ENCODE results near the gene SSBP2. TPM values are rescaled to one million over a fixed set of nuclear protein-coding genes. Genes with fewer than 3 reads are reported as not detected.

Gene SSBP2
- total and polyA plus RNA-seq, 4 donors: 17.2 to 99.9 (median 27.3) TPM

DNA sequence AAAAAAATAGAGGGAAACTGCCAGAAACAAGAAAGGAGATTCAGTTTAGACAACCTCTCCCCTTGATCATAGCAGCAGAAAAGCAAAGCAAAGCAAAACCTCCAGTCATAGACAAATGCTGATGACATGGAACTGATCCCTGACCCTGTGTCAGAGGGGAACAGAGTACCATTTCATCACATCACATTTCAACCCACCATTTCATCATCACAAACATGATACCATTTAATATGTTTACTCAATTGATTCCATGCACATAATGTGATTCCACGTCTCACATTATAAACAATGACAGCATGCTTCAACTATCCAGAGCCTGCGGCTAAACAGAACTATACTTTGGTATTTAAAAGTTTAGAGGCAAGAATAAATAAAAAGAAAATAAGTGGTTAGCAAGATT, 328.2 kb downstream of the SSBP2 start:
- peaks cover 0 to 9% (median 4%) of the 10 kb centered on the region in 4 donors for H3K36me3 ChIP-seq (ENCODE audit: control insufficient read depth in 4 of 4, insufficient read depth in 4 of 4, low read length in 4 of 4)
- H3K9ac ChIP-seq (ENCODE audit: insufficient read depth in 1 of 2, low read length in 2 of 2): no peak overlapping the region
- WGBS, 2 donors: 69 to 77% methylated on average over 2 of the region's 2 CpGs
- no peak overlapping the region for H3K4me3 ChIP-seq
- TF ChIP-seq CTCF (IDR thresholded peaks at IDR 0.05; ENCODE audit: control extremely low read depth, extremely low read depth): no peak
- no peaks in the 10 kb centered on the region for H3K27me3 ChIP-seq (ENCODE audit: control insufficient read depth in 3 of 3, insufficient read depth in 3 of 3, low read length in 2 of 3)
- H3K9me3 ChIP-seq (ENCODE audit: control insufficient read depth in 4 of 4, insufficient read depth in 3 of 4, low read length in 3 of 4): no peaks in the 10 kb centered on the region
- ATAC-seq (ENCODE audit: insufficient read depth, low FRiP score): no peak
- DNase-seq: peak in 2 of 3 donors; percentile 65 to 72
- no peak overlapping the region for H3K27ac ChIP-seq (ENCODE audit: low read depth in 1 of 2, low read length in 1 of 2)
- H3K4me1 ChIP-seq (ENCODE audit: control insufficient read depth in 5 of 5, insufficient read depth in 5 of 5, low read length in 5 of 5): peaks cover 0 to 19% (median 9%) of the 10 kb centered on the region in 5 donors

DNA sequence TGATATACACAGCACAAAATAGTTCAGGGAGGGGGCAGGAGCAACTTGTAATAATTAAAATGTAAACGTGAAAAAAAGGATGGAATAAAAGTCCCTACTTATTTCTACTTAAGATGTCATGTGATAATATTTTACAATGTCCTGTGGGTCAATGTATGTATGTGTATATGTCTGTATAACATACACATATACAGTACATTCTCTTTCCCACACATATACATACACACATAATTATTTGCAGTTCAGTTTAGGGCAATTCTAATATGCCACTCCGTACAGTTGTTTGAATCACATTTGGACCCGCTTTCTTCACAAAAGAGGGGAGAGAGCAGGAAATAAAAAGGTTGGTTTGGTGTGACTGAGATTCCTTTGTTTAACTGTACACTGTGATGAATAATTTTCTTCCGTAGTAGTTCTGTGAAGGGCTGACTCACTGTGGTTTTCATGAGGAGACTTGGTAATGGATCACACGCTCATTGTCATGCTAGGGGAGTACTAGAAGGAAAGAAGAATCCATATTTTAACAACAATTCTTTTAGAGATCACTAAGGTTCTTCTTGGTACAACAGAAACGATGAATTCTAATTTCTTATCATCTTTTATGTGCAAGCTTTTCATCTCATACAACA, 330.7 kb downstream of the SSBP2 start:
- TF ChIP-seq CTCF (IDR thresholded peaks at IDR 0.05; ENCODE audit: control extremely low read depth, extremely low read depth): no peak
- Histone ChIP-seq H3K27ac (ENCODE audit: low read depth in 1 of 2, low read length in 1 of 2) (no peak overlapping the region), H3K4me3 (no peak overlapping the region), H3K36me3 (ENCODE audit: control insufficient read depth in 4 of 4, insufficient read depth in 4 of 4, low read length in 4 of 4) (peaks cover 0 to 9% (median 2%) of the 10 kb centered on the region in 4 donors), H3K27me3 (ENCODE audit: control insufficient read depth in 3 of 3, insufficient read depth in 3 of 3, low read length in 2 of 3) (no peaks in the 10 kb centered on the region), H3K9ac (ENCODE audit: insufficient read depth in 1 of 2, low read length in 2 of 2) (no peak overlapping the region), H3K9me3 (ENCODE audit: control insufficient read depth in 4 of 4, insufficient read depth in 3 of 4, low read length in 3 of 4) (no peaks in the 10 kb centered on the region), H3K4me1 (ENCODE audit: control insufficient read depth in 5 of 5, insufficient read depth in 5 of 5, low read length in 5 of 5) (peaks cover 0 to 6% (median 1%) of the 10 kb centered on the region in 5 donors)
- 33 to 55% methylated on average over 6 of the region's 6 CpGs for WGBS, 2 donors
- no peak for DNase-seq
- ATAC-seq (ENCODE audit: insufficient read depth, low FRiP score): no peak

DNA sequence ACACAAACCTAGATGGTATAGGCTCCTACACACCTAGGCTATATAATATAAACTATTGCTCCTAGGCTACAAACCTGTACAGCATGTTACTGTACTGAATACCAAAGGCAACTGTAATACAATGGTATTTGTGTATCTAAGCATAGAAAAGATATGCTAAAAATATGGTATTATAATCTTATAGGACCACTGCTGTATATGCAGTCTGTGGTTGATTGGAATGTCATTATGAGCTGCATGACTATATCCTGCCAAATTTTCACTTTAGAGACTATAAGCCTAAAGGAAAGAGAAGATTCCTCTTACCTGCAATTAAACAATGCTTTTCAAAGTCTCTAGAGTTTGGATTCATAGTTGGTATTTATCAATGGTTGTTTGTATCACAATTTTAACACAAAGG, 332.3 kb downstream of the SSBP2 start:
- H3K36me3 ChIP-seq (ENCODE audit: control insufficient read depth in 4 of 4, insufficient read depth in 4 of 4, low read length in 4 of 4): peaks cover 0 to 9% (median 2%) of the 10 kb centered on the region in 4 donors
- DNase-seq (no peak), ATAC-seq (ENCODE audit: insufficient read depth, low FRiP score) (no peak)
- no peaks in the 10 kb centered on the region for H3K27me3 ChIP-seq (ENCODE audit: control insufficient read depth in 3 of 3, insufficient read depth in 3 of 3, low read length in 2 of 3)
- H3K4me1 ChIP-seq (ENCODE audit: control insufficient read depth in 5 of 5, insufficient read depth in 5 of 5, low read length in 5 of 5): peaks cover 0 to 6% (median 1%) of the 10 kb centered on the region in 5 donors
- H3K27ac ChIP-seq (ENCODE audit: low read depth in 1 of 2, low read length in 1 of 2): no peak overlapping the region
- H3K9ac ChIP-seq (ENCODE audit: insufficient read depth in 1 of 2, low read length in 2 of 2): no peak overlapping the region
- no peak for TF ChIP-seq CTCF (IDR thresholded peaks at IDR 0.05; ENCODE audit: control extremely low read depth, extremely low read depth)
- no peaks in the 10 kb centered on the region for H3K9me3 ChIP-seq (ENCODE audit: control insufficient read depth in 4 of 4, insufficient read depth in 3 of 4, low read length in 3 of 4)
- H3K4me3 ChIP-seq: no peak overlapping the region

DNA sequence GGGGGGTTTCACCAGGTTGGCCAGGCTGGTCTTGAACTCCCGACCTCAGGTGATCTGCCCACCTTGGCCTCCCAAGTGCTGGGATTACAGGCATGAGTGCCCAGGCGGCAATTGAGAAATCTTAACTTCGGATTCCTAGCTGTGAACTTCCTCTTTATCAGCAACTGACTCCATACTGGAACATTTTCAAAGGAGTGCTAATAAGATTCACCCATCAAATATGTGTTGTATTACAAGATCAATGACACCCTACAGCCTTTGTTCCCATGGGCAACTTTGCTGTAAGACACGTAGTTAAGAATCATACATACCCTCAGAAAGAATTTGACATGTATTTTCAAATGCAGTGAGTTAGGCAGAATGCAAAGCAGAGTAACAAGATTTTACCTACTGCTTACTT, 333.8 kb downstream of the SSBP2 start:
- no peak overlapping the region for H3K9ac ChIP-seq (ENCODE audit: insufficient read depth in 1 of 2, low read length in 2 of 2)
- H3K27ac ChIP-seq (ENCODE audit: low read depth in 1 of 2, low read length in 1 of 2): no peak overlapping the region
- no peaks in the 10 kb centered on the region for H3K27me3 ChIP-seq (ENCODE audit: control insufficient read depth in 3 of 3, insufficient read depth in 3 of 3, low read length in 2 of 3)
- H3K4me1 ChIP-seq (ENCODE audit: control insufficient read depth in 5 of 5, insufficient read depth in 5 of 5, low read length in 5 of 5): no peaks in the 10 kb centered on the region
- no peaks in the 10 kb centered on the region for H3K9me3 ChIP-seq (ENCODE audit: control insufficient read depth in 4 of 4, insufficient read depth in 3 of 4, low read length in 3 of 4)
- ATAC-seq (ENCODE audit: insufficient read depth, low FRiP score) (no peak), DNase-seq (no peak)
- H3K36me3 ChIP-seq (ENCODE audit: control insufficient read depth in 4 of 4, insufficient read depth in 4 of 4, low read length in 4 of 4): peaks cover 0 to 9% (median 2%) of the 10 kb centered on the region in 4 donors
- WGBS, 2 donors: 71 to 84% methylated on average over 4 of the region's 4 CpGs
- TF ChIP-seq CTCF (IDR thresholded peaks at IDR 0.05; ENCODE audit: control extremely low read depth, extremely low read depth): no peak
- no peak overlapping the region for H3K4me3 ChIP-seq

All from lung (tissue), 12 donors.